ENCODE data around the gene RITA1. TPM values are rescaled to one million over a fixed set of nuclear protein-coding genes. Genes with fewer than 3 reads are reported as not detected.

The RITA1 gene
- total and polyA plus RNA-seq, 10 of the 15 experiments (the other 5 are each of a cell fraction or from before 2014, with no cell fraction given), result 2.3 to 39.9 (median 24.8) TPM

GRCh38 chr12:113202300-113203075, 17.0 kb downstream of the RITA1 start:
- H2AFZ ChIP-seq (ENCODE audit: control insufficient read depth, low read depth, low read length), result no peak overlapping the region
- in situ Hi-C loops (cut with MboI) (loop anchor here (25.0 kb wide), 1 partner anchor 1765 kb away; no protein-coding TSS in a partner anchor), intact Hi-C loops (cut with micrococcal nuclease; ENCODE audit: unreplicated experiment) (no loop called here)
- ChIA-PET SMC1A (ENCODE audit: uncharacterized antibody, unreplicated experiment) (interaction anchor here (0.7 to 6.1 kb wide), 6 partner anchors 13 to 154 kb away, joined by 3 to 50 read pairs (median 5); partner anchors contain the start of gene TPCN1), CTCF (interaction anchor here (1.6 to 3.5 kb wide), 2 partner anchors 15 to 17 kb away, joined by 3 to 15 read pairs; partner anchors contain the start of genes DDX54 and RITA1), RAD21 (ENCODE audit: unreplicated experiment) (interaction anchor here (0.6 to 3.3 kb wide), 7 partner anchors 15 to 220 kb away, joined by 3 to 33 read pairs (median 4); partner anchors contain the start of genes DDX54, RITA1, SDSL and TPCN1), POLR2A (interaction anchor here (0.5 to 3.4 kb wide), 3 partner anchors 16 to 30 kb away, joined by 3 to 30 read pairs (median 6); partner anchors contain the start of gene TPCN1)
- no peak overlapping the region for H3K27ac ChIP-seq (ENCODE audit: control insufficient read depth, insufficient read depth)
- no peaks in the 10 kb centered on the region for H3K36me3 ChIP-seq (ENCODE audit: control insufficient read depth in 2 of 2, insufficient read depth in 2 of 2, low read length in 1 of 2)
- FAIRE-seq (no peak), DNase-seq (ENCODE audit: low read depth, low spot score) (no peak), ATAC-seq (no peak)
- no peaks in the 10 kb centered on the region for H4K20me1 ChIP-seq (ENCODE audit: control insufficient read depth, insufficient read depth)
- H3K9ac ChIP-seq (ENCODE audit: control insufficient read depth, insufficient read depth, low read length), result no peak overlapping the region
- no peaks in the 10 kb centered on the region for H3K79me2 ChIP-seq (ENCODE audit: control insufficient read depth, insufficient read depth, low read length)
- H3K27me3 ChIP-seq (replicated peaks in 1 of 2; ENCODE audit: control insufficient read depth in 2 of 2, insufficient read depth in 2 of 2, low read length in 1 of 2), result no peaks in the 10 kb centered on the region
- no peaks in the 10 kb centered on the region for H3K9me3 ChIP-seq (replicated peaks; ENCODE audit: control insufficient read depth, insufficient read depth, low read length)
- no peak for TF ChIP-seq ZBTB40 (IDR thresholded peaks at IDR 0.05; ENCODE audit: borderline replicate concordance)
- no peak for TF ChIP-seq SMAD1 (IDR thresholded peaks at IDR 0.05; ENCODE audit: low read depth, partially characterized antibody)
- peaks cover 19% of the 10 kb centered on the region for H3K4me1 ChIP-seq (ENCODE audit: control insufficient read depth, insufficient read depth, low read length)
- no peak overlapping the region for H3K4me2 ChIP-seq (ENCODE audit: control insufficient read depth, insufficient read depth)
- BruUV-seq (replicated peaks), result no TSS peak
- no peak overlapping the region for H3K4me3 ChIP-seq
- WGBS (ENCODE audit: insufficient coverage, insufficient replicate concordance, low lambda C conversion rate, missing lambda C conversion rate), result 76% methylated on average over 4 of the region's 4 CpGs
